ENCODE measurements around the gene SMIM31.

Gene SMIM31

GRCh38 chr4:164753873-164754488, at the start of gene SMIM31:
SMIM31 (plus strand) TSS chr4:164754131; CDS start chr4:164770444, 16,313 bp downstream.
- no peak for DNase-seq

DNA sequence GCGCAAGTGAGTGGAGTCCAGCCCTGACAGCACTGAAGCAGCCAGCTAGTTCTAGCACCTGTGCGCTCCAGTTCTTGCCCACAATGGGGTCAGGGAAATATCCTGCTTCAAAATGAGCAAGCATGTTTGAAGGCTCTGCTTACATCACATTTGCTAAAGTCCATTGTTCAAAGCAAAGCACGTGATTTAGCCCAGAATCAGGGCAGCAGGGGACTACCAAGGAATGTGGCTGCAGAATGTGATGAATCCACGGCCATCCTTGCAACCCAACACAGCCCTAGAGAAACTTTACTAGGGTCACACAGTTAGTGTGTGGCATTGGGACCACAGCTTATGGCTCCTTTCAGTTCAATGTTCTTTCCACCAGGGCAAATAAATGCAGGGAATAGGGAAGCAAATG, 47.3 kb upstream of the SMIM31 start:
- DNase-seq, result no peak

- no peak for DNase-seq
Measured at GRCh38 chr4:164716901-164717300, 37.0 kb upstream of the SMIM31 start.

- no peak for DNase-seq
Measured at GRCh38 chr4:164718827-164719226, 35.1 kb upstream of the SMIM31 start.

GRCh38 chr4:164725066-164725465, 28.9 kb upstream of the SMIM31 start:
- no peak for DNase-seq

DNA sequence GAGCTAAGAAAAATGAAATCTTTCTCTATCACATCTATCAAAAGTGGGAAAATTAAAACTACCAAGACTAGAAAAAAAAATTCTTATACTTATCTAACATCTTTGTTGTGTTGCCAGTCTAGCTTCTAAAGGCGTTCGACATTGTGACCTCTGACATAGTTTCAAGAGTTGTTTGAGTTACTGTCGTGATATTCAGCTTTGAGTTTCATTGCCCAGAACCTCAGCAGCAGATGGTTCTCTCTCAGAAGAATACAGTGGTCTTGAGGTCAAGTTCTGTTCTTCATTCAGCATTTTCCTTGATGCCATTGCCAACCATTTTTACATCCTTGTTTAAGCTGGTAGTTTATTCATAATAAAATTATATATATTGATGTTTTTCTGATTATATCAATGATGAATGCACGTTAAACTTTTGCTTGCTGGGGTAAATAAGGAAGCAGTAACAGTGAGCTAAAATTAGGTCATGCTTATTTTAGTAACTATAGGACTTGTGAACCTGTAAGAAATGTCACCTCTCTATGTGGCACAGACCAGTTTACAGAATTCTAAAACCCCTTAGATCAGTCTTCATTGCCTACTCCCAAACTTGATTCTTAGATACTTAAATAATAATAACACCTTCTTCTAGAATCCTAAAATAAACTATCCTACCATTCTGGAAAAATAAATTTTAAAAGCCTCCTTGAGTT, 23.1 kb upstream of the SMIM31 start:
- no peak for DNase-seq

GRCh38 chr4:164731827-164732474, 22.0 kb upstream of the SMIM31 start:
- DNase-seq, result peak; percentile 21

DNA sequence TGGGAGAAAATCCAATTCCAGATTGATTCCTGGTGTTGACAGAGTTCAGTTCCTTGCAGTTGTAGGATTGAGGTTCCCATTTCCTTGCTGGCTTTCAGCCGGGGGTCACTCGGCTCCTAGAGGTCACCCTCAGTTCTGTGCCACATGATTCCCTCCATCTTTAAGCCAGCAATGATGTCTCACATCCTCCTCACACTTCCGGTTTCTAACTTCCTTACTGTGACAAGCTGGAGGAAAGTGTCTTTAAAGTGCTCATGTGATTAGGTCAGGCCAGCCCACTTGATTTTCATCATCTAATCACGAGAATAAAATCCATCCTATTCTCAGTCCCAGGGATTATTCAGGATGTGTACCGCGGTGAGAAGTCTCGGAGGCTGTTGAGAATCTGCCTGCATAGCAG, 19.4 kb upstream of the SMIM31 start:
- no peak for DNase-seq

DNA sequence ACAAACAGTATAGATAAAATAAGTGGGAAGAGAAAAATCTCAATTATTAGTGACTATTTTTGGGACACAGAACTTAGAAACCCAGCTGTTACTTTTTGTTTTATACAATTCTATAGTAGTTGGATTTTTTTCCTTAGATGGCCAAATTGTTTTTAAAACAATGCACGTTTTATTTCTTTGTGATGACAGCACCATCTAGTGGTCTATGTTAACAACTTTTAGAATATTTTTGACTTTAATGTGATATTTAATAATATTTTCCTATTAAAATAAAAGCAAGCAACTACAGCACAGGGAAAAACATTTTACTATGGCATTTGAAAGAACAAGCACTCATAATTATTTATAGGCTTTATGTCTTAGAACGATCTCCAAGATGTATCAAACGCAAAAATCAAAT, 5.6 kb upstream of the SMIM31 start:
- DNase-seq, result no peak

- DNase-seq, result no peak
Measured at GRCh38 chr4:164755432-164755831, 1.5 kb downstream of the SMIM31 start.

DNA sequence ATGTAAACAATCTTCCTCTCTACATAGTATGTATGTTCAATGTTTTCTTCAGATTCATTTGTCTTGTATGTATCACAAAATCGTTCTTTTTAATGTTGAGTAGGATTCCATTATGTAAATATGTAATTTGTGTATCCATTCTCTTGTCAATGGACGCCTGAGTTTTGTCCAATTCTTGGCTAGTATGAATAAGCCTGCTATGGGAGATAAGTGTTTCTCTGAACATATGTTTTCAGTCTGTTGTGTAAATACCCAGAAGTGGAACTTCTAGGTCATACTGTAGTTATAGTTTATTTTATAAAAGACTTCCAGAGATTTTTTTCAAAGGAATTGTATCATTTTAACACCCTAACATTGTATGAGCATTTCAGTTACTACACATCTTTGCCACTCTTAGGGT, 2.8 kb downstream of the SMIM31 start:
- DNase-seq, result no peak

DNA sequence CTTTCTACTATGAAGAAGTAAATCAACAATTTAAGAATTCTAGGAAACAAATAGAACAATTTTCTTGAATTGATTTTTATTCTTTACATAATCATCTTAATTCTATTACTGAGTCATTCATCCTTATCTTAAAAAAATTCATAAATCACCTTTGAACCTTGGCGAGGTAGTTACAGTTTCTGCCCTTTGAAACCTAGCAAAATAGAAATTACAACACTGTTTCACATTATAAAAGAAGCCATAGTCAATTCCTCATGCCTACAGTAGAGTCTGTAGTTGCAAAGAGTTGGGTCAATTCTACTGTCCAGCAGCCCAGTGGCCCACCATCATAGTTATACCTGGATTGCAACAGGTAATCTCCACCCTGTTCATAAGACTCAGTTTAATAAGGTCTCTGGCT, 7.3 kb downstream of the SMIM31 start:
- DNase-seq, result no peak

GRCh38 chr4:164761746-164762275, 7.9 kb downstream of the SMIM31 start:
- DNase-seq, result no peak

GRCh38 chr4:164765096-164765495, 11.2 kb downstream of the SMIM31 start:
- no peak for DNase-seq

- no peak for DNase-seq
Measured at GRCh38 chr4:164765833-164766232, 11.9 kb downstream of the SMIM31 start.

DNA sequence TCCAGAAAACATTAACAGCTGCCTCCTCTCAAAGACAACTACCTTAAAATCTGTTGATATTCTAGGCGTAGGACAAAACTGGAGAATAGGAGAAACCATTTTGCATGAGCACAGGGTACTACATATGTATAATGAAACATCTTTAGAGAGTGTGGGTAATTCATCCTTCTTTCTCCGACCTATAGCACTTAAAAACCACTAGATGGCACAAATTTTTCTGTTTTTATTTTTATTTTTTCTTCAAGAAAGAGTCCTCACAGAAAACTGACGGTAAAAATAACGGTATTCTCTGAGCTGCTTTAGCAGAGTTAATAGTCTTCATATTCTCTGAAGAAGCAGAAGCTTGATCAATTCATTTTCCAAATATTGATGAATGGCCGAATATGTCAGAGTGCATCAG, 14.6 kb downstream of the SMIM31 start:
- DNase-seq, result peak; percentile 8

GRCh38 chr4:164770010-164770724, 16.2 kb downstream of the SMIM31 start:
- no peak for DNase-seq

- DNase-seq, result no peak
Measured at GRCh38 chr4:164771088-164771487, 17.2 kb downstream of the SMIM31 start.

- DNase-seq, result no peak
Measured at GRCh38 chr4:164772076-164772475, 18.1 kb downstream of the SMIM31 start.

DNA sequence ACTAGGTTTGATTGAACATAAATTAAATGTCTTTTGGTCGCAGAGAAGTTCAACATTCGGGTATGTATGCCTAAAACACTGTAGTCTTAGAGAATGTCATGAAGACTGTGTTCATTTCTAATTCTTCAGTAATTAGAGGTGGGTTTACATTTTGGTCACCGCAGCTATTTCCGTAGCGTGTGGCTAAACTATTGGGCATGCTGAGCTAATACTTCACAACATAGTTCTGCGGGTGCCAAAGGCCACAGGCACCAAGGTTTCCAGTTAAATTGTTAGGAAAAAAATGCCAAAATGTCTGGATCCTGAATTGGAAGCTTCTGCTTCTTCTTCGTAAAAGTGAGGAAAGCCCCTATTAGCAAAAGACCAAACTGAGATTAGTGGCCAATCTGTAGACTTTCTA, 25.1 kb downstream of the SMIM31 start:
- DNase-seq, result no peak

DNA sequence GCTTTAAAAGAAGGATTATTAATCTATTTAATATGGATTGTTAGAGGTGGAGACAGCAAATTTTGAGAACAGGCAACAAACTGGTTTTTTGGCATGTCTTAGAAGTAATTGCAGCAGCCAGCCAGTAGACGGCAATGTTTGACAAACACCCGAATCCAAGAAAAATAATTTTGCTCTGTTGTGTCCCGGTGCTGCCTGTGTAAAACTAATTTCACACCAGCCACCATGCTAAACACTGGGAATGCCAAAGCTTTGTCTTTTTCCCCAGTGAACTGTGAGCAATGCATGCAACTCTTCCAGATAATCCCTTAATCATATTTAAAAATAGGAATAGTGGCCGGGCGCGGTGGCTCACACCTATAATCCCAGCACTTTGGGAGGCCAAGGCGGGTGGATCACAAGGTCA, 25.9 kb downstream of the SMIM31 start:
- DNase-seq, result peak; percentile 33

- DNase-seq, result no peak
Measured at GRCh38 chr4:164780839-164781238, 26.9 kb downstream of the SMIM31 start.

DNA sequence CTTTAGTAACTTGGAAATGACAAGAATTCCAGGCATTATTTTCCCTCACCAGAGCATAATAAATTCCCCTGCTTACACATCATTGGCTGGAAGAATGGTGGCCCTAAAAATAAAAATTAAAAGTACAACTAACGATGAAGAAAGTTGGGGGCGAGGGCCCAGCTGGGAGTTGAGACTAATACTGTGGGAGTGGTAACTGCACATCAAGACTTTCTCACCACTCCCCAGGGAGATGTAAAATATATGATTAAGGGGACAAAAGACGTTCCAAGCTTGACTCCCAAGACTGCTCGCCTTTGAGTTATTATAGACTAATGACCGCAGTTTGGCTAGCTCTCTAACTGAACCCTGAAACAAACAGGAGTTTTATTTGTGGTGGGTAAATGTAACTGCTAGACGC, 30.0 kb downstream of the SMIM31 start:
- no peak for DNase-seq

All from NCI-H526 treated with DMSO at 0.1 percent for 48 hours (cell line).